GM12891 (cell line): Measurements from ENCODE around the gene PCCA.

Source experiments
- PAX5 ChIP-seq: IDR thresholded peaks from 2 replicates; pipeline ENCODE4 v1.6.1; 2011; ENCODE audit warnings: low read length, moderate library complexity, mild to moderate bottlenecking; ENCODE audit not compliant: insufficient read depth, severe bottlenecking
- POLR2A ChIP-seq: IDR thresholded peaks from 2 replicates; pipeline ENCODE4 v1.6.1; 2011; ENCODE audit warnings: low read depth, low read length, control low read depth
- POLR2AphosphoS5 ChIP-seq: IDR thresholded peaks from 2 replicates; pipeline ENCODE4 v1.6.1; 2011; ENCODE audit warnings: low read depth, low read length, control low read depth
- POU2F2 ChIP-seq: IDR thresholded peaks from 2 replicates; pipeline ENCODE4 v1.6.1; 2011; ENCODE audit warnings: low read depth, mild to moderate bottlenecking, control low read depth, low read length, moderate library complexity
- SPI1 ChIP-seq: IDR thresholded peaks from 2 replicates; pipeline ENCODE4 v1.6.1; 2011; ENCODE audit warnings: low read depth, low read length, control low read depth
- TAF1 ChIP-seq: IDR thresholded peaks from 2 replicates; pipeline ENCODE4 v1.6.1; 2011; ENCODE audit warnings: low read depth, low read length, control low read depth

DNA sequence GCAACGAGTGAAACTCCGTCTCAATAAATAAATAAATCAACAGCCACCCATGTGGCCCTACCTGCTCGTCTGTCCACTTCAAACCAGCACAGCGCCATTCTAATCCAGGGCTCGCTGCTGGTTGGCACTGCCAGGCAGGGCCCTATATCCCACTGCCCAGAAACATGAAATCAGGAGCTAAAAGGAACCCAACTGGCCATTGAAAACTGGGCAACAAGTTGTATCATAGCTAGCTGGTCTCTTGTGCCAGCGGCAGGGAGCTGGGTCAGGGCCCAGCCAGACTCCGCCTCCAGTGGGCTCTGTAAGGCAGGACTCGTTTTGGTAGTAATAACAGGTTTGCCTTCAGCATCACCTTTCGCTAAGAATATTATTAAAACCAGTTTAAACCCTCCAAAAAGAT lies 460.4 kb downstream of the PCCA start:
- TF ChIP-seq POLR2A (no peak), POLR2AphosphoS5 (no peak), SPI1 (no peak), TAF1 (no peak), PAX5 (no peak), POU2F2 (no peak)
